GM23338 (cell line): Measurements from ENCODE around the gene NCKAP5. TPM values are rescaled to one million over a fixed set of nuclear protein-coding genes. Genes with fewer than 3 reads are reported as not detected.

Experiments used
- ATAC-seq: fragments of 200-7000 bp; cut with Tn5 transposase; 3 replicates; pipeline ENCODE4 v1.9.1; 2020
- DNase-seq: peaks from one replicate; pipeline ENCODE4 v3.0.0-alpha.2; 2015; ENCODE audit warnings: low spot score
- H2AFZ ChIP-seq: fragments of 200-600 bp; sonication (generic); 2 replicates; pipeline ENCODE4 v1.8.0; 2016; ENCODE audit warnings: antibody characterized with exemption, mild to moderate bottlenecking, moderate library complexity
- H3F3A ChIP-seq: fragments of 200-600 bp; sonication (generic); replicated peaks from 2 replicates; pipeline ENCODE4 v1.8.0; 2017; ENCODE audit warnings: antibody characterized with exemption, mixed run types, low read depth
- H3K27ac ChIP-seq: fragments of 200-600 bp; sonication (generic); 2 replicates; pipeline ENCODE4 v1.6.1; 2016; ENCODE audit warnings: low read depth
- H3K27me3 ChIP-seq: fragments of 200-600 bp; sonication (generic); 2 replicates; pipeline ENCODE4 v1.8.0; 2016; ENCODE audit warnings: mild to moderate bottlenecking, mixed run types, moderate library complexity; ENCODE audit not compliant: insufficient read depth
- H3K36me3 ChIP-seq: fragments of 200-600 bp; sonication (generic); 2 replicates; pipeline ENCODE4 v1.8.0; 2016; ENCODE audit warnings: mild to moderate bottlenecking; ENCODE audit not compliant: insufficient read depth
- H3K4me1 ChIP-seq: fragments of 200-600 bp; sonication (generic); 2 replicates; pipeline ENCODE4 v1.8.0; 2016; ENCODE audit warnings: mild to moderate bottlenecking, moderate library complexity; ENCODE audit not compliant: insufficient read depth
- H3K4me2 ChIP-seq: fragments of 200-600 bp; sonication (generic); 2 replicates; pipeline ENCODE4 v1.7.1; 2017; ENCODE audit warnings: mixed run types
- H3K4me3 ChIP-seq: fragments of 200-600 bp; sonication (generic); 2 replicates; pipeline ENCODE4 v1.6.1; 2016; ENCODE audit warnings: mixed run types
- H3K79me2 ChIP-seq: fragments of 200-600 bp; sonication (generic); replicated peaks from 2 replicates; pipeline ENCODE4 v1.8.0; 2017; ENCODE audit warnings: mild to moderate bottlenecking; ENCODE audit not compliant: insufficient read depth
- H3K9me2 ChIP-seq: fragments of 200-600 bp; sonication (generic); 2 replicates; pipeline ENCODE4 v1.8.0; 2017; ENCODE audit not compliant: insufficient read depth
- H4K20me1 ChIP-seq: fragments of 200-600 bp; sonication (generic); replicated peaks from 2 replicates; pipeline ENCODE4 v1.8.0; 2017; ENCODE audit warnings: mild to moderate bottlenecking; ENCODE audit not compliant: insufficient read depth
- H3K27ac Mint-ChIP-seq: 2 replicates; pipeline ENCODE4 v1.8.0; 2020; ENCODE audit warnings: inconsistent platforms, mild to moderate bottlenecking, moderate library complexity, mixed read lengths
- H3K27me3 Mint-ChIP-seq: 3 replicates; pipeline ENCODE4 v1.8.0; 2022; ENCODE audit warnings: low read depth, mild to moderate bottlenecking, moderate library complexity, mixed read lengths, inconsistent platforms; ENCODE audit not compliant: insufficient read depth, poor library complexity
- H3K36me3 Mint-ChIP-seq: 3 replicates; pipeline ENCODE4 v1.8.0; 2021; ENCODE audit warnings: low read depth, mild to moderate bottlenecking, inconsistent platforms, moderate library complexity, mixed read lengths
- H3K4me1 Mint-ChIP-seq: 3 replicates; pipeline ENCODE4 v1.8.0; 2020; ENCODE audit warnings: mild to moderate bottlenecking, inconsistent platforms, mixed read lengths
- H3K4me3 Mint-ChIP-seq: 3 replicates; pipeline ENCODE4 v1.8.0; 2021; ENCODE audit warnings: moderate library complexity, mild to moderate bottlenecking, inconsistent platforms, mixed read lengths
- H3K9me3 Mint-ChIP-seq: 3 replicates; pipeline ENCODE4 v1.8.0; 2020; ENCODE audit warnings: moderate library complexity, mild to moderate bottlenecking, inconsistent platforms, mixed read lengths
- CREB1 ChIP-seq: fragments of 250-450 bp; sonication (Bioruptor Pico); IDR thresholded peaks from 2 replicates; pipeline ENCODE4 v1.5.0; 2020; ENCODE audit warnings: low read depth, mild to moderate bottlenecking, moderate library complexity
- EZH2 ChIP-seq: fragments of 200-600 bp; sonication (generic); IDR thresholded peaks from one replicate; pipeline ENCODE4 v1.8.0; 2017; ENCODE audit warnings: antibody characterized with exemption, mild to moderate bottlenecking, low read depth; ENCODE audit not compliant: unreplicated experiment
- EZH2phosphoT487 ChIP-seq: fragments of 200-600 bp; sonication (generic); IDR thresholded peaks from one replicate; pipeline ENCODE4 v1.8.1; 2018; ENCODE audit warnings: antibody characterized with exemption; ENCODE audit not compliant: unreplicated experiment
- JUNB ChIP-seq: IDR thresholded peaks from one replicate; pipeline ENCODE4 v1.6.1; 2016; ENCODE audit warnings: antibody characterized with exemption; ENCODE audit not compliant: unreplicated experiment
- NANOG ChIP-seq: IDR thresholded peaks from 2 replicates; pipeline ENCODE4 v1.6.1; 2016; ENCODE audit warnings: antibody characterized with exemption, borderline replicate concordance
- POLR2AphosphoS5 ChIP-seq: IDR thresholded peaks from 2 replicates; pipeline ENCODE4 v1.6.1; 2016; ENCODE audit warnings: antibody characterized with exemption, low read depth
- STAT1 ChIP-seq: IDR thresholded peaks from one replicate; pipeline ENCODE4 v1.6.1; 2016; ENCODE audit warnings: antibody characterized with exemption; ENCODE audit not compliant: unreplicated experiment
- ZNF114 ChIP-seq: fragments of 250-450 bp; sonication (Bioruptor Pico); IDR thresholded peaks from 2 replicates; pipeline ENCODE4 v1.5.0; 2020; ENCODE audit warnings: mild to moderate bottlenecking, moderate library complexity
- ZNF331 ChIP-seq: fragments of 250-450 bp; sonication (Bioruptor Pico); IDR thresholded peaks from 2 replicates; pipeline ENCODE4 v1.5.0; 2020; ENCODE audit warnings: low read depth, mild to moderate bottlenecking, moderate library complexity
- polyA plus RNA-seq: library from polyadenylated mRNA; unstranded; fragments of >200 nt; fragmentation: Nextera tagmentation; extraction: Ambion mirVana; gene quantifications from 2 replicates; pipeline ENCODE4 v1.2.1, GENCODE V29; 2016
- total RNA-seq: library from RNA; depleted of rRNA; stranded (reverse); fragments of >200 nt; shearing (Covaris generic); gene quantifications from 2 replicates; pipeline ENCODE4 v1.2.3, GENCODE V29; 2014
- TF ChIP-seq, protein P1 (sequence below): IDR thresholded peaks from one replicate; pipeline ENCODE4 v1.6.1; 2018; ENCODE audit warnings: antibody characterized with exemption; ENCODE audit not compliant: unreplicated experiment
- TF ChIP-seq, protein P2 (sequence below), 2 experiments: fragments of 200-600 bp in 1 of 2; sonication (generic) in 1 of 2; conservative IDR thresholded peaks; 2 replicates each; pipeline versions ENCODE4 v1.5.1 to v1.6.1; 2016 to 2017; ENCODE audit warnings: antibody characterized with exemption in 2 of 2, low read depth in 2 of 2, mild to moderate bottlenecking in 2 of 2, moderate library complexity in 1 of 2
- TF ChIP-seq, protein P3 (sequence below): fragments of 250-450 bp; sonication (Bioruptor Pico); IDR thresholded peaks from 2 replicates; pipeline ENCODE4 v1.5.0; 2020; ENCODE audit warnings: mild to moderate bottlenecking, moderate library complexity
- TF ChIP-seq, protein P4 (sequence below): IDR thresholded peaks from 2 replicates; pipeline ENCODE4 v1.6.1; 2016; ENCODE audit warnings: antibody characterized with exemption

Gene NCKAP5
- total and polyA plus RNA-seq, 2 experiments from 2014 or later: 0.34 to 0.73 TPM

DNA sequence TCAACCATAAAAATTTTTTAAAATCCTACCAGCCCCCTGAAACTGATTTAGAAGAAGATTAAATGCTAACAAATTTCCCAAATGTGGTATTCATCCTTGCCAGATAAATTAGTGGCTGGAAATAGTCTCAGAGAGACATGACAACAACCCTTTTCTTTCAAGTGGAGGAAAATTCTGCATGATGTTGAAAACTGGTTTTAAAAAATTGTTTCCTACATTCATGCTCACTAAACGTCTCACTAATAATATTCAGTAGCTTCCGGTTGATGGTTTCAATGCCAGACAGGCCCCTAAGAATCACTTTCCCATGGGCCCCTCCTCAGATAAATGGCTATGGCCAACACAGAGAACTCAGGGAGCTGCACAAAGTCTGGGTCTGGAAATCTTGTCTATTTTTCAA is 43.2 kb downstream of the NCKAP5 start:
- Histone ChIP-seq H3K4me1 (peaks cover 10% of the 10 kb centered on the region), H3K9me2 (no peaks in the 10 kb centered on the region), H3K79me2 (no peaks in the 10 kb centered on the region), H3K4me2 (no peak overlapping the region), H3F3A (no peaks in the 10 kb centered on the region), H3K27me3 (peaks cover 64% of the 10 kb centered on the region), H3K27ac (no peak overlapping the region), H2AFZ (no peak overlapping the region), H4K20me1 (peaks cover 5% of the 10 kb centered on the region; the same call in 1 of the 2 replicates), H3K4me3 (no peak overlapping the region), H3K36me3 (no peaks in the 10 kb centered on the region)
- Mint-ChIP-seq H3K9me3 (no peaks in the 10 kb centered on the region), H3K27me3 (peaks cover 26% of the 10 kb centered on the region), H3K36me3 (no peaks in the 10 kb centered on the region), H3K27ac (no peak overlapping the region), H3K4me3 (no peak overlapping the region), H3K4me1 (peaks cover 21% of the 10 kb centered on the region)
- ATAC-seq (no peak), DNase-seq (no peak)
- TF ChIP-seq ZNF114: no peak
- TF ChIP-seq EZH2phosphoT487: no peak
- TF ChIP-seq, protein P1, sequence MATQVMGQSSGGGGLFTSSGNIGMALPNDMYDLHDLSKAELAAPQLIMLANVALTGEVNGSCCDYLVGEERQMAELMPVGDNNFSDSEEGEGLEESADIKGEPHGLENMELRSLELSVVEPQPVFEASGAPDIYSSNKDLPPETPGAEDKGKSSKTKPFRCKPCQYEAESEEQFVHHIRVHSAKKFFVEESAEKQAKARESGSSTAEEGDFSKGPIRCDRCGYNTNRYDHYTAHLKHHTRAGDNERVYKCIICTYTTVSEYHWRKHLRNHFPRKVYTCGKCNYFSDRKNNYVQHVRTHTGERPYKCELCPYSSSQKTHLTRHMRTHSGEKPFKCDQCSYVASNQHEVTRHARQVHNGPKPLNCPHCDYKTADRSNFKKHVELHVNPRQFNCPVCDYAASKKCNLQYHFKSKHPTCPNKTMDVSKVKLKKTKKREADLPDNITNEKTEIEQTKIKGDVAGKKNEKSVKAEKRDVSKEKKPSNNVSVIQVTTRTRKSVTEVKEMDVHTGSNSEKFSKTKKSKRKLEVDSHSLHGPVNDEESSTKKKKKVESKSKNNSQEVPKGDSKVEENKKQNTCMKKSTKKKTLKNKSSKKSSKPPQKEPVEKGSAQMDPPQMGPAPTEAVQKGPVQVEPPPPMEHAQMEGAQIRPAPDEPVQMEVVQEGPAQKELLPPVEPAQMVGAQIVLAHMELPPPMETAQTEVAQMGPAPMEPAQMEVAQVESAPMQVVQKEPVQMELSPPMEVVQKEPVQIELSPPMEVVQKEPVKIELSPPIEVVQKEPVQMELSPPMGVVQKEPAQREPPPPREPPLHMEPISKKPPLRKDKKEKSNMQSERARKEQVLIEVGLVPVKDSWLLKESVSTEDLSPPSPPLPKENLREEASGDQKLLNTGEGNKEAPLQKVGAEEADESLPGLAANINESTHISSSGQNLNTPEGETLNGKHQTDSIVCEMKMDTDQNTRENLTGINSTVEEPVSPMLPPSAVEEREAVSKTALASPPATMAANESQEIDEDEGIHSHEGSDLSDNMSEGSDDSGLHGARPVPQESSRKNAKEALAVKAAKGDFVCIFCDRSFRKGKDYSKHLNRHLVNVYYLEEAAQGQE: no peak
- TF ChIP-seq POLR2AphosphoS5: no peak
- TF ChIP-seq, protein P2, sequence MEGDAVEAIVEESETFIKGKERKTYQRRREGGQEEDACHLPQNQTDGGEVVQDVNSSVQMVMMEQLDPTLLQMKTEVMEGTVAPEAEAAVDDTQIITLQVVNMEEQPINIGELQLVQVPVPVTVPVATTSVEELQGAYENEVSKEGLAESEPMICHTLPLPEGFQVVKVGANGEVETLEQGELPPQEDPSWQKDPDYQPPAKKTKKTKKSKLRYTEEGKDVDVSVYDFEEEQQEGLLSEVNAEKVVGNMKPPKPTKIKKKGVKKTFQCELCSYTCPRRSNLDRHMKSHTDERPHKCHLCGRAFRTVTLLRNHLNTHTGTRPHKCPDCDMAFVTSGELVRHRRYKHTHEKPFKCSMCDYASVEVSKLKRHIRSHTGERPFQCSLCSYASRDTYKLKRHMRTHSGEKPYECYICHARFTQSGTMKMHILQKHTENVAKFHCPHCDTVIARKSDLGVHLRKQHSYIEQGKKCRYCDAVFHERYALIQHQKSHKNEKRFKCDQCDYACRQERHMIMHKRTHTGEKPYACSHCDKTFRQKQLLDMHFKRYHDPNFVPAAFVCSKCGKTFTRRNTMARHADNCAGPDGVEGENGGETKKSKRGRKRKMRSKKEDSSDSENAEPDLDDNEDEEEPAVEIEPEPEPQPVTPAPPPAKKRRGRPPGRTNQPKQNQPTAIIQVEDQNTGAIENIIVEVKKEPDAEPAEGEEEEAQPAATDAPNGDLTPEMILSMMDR (conservative IDR thresholded peaks at IDR 0.05; ENCODE audit: low read depth in 2 of 2): no peak
- TF ChIP-seq JUNB: no peak
- no peak for TF ChIP-seq EZH2
- TF ChIP-seq ZNF331 (CRISPR knock-in tag): no peak
- TF ChIP-seq, protein P3, sequence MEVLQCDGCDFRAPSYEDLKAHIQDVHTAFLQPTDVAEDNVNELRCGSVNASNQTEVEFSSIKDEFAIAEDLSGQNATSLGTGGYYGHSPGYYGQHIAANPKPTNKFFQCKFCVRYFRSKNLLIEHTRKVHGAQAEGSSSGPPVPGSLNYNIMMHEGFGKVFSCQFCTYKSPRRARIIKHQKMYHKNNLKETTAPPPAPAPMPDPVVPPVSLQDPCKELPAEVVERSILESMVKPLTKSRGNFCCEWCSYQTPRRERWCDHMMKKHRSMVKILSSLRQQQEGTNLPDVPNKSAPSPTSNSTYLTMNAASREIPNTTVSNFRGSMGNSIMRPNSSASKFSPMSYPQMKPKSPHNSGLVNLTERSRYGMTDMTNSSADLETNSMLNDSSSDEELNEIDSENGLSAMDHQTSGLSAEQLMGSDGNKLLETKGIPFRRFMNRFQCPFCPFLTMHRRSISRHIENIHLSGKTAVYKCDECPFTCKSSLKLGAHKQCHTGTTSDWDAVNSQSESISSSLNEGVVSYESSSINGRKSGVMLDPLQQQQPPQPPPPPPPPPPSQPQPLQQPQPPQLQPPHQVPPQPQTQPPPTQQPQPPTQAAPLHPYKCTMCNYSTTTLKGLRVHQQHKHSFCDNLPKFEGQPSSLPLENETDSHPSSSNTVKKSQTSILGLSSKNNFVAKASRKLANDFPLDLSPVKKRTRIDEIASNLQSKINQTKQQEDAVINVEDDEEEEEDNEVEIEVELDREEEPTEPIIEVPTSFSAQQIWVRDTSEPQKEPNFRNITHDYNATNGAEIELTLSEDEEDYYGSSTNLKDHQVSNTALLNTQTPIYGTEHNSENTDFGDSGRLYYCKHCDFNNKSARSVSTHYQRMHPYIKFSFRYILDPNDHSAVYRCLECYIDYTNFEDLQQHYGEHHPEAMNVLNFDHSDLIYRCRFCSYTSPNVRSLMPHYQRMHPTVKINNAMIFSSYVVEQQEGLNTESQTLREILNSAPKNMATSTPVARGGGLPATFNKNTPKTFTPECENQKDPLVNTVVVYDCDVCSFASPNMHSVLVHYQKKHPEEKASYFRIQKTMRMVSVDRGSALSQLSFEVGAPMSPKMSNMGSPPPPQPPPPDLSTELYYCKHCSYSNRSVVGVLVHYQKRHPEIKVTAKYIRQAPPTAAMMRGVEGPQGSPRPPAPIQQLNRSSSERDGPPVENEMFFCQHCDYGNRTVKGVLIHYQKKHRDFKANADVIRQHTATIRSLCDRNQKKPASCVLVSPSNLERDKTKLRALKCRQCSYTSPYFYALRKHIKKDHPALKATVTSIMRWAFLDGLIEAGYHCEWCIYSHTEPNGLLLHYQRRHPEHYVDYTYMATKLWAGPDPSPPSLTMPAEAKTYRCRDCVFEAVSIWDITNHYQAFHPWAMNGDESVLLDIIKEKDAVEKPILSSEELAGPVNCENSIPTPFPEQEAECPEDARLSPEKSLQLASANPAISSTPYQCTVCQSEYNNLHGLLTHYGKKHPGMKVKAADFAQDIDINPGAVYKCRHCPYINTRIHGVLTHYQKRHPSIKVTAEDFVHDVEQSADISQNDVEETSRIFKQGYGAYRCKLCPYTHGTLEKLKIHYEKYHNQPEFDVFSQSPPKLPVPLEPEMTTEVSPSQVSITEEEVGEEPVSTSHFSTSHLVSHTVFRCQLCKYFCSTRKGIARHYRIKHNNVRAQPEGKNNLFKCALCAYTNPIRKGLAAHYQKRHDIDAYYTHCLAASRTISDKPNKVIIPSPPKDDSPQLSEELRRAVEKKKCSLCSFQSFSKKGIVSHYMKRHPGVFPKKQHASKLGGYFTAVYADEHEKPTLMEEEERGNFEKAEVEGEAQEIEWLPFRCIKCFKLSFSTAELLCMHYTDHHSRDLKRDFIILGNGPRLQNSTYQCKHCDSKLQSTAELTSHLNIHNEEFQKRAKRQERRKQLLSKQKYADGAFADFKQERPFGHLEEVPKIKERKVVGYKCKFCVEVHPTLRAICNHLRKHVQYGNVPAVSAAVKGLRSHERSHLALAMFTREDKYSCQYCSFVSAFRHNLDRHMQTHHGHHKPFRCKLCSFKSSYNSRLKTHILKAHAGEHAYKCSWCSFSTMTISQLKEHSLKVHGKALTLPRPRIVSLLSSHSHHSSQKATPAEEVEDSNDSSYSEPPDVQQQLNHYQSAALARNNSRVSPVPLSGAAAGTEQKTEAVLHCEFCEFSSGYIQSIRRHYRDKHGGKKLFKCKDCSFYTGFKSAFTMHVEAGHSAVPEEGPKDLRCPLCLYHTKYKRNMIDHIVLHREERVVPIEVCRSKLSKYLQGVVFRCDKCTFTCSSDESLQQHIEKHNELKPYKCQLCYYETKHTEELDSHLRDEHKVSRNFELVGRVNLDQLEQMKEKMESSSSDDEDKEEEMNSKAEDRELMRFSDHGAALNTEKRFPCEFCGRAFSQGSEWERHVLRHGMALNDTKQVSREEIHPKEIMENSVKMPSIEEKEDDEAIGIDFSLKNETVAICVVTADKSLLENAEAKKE (CRISPR knock-in tag): no peak
- no peak for TF ChIP-seq CREB1 (CRISPR knock-in tag)
- TF ChIP-seq STAT1: no peak
- TF ChIP-seq NANOG: no peak
- TF ChIP-seq, protein P4, sequence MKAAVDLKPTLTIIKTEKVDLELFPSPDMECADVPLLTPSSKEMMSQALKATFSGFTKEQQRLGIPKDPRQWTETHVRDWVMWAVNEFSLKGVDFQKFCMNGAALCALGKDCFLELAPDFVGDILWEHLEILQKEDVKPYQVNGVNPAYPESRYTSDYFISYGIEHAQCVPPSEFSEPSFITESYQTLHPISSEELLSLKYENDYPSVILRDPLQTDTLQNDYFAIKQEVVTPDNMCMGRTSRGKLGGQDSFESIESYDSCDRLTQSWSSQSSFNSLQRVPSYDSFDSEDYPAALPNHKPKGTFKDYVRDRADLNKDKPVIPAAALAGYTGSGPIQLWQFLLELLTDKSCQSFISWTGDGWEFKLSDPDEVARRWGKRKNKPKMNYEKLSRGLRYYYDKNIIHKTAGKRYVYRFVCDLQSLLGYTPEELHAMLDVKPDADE: no peak
